Ovary (tissue), 9 donors: ENCODE measurements around the gene SLC38A3. TPM values are rescaled to one million over a fixed set of nuclear protein-coding genes. Genes with fewer than 3 reads are reported as not detected.

Experiments used
- DNase-seq, 5 donors: peaks; one replicate each; pipeline ENCODE4 v3.0.0-alpha.2; 2019 to 2020
- H3K27ac ChIP-seq, 2 donors: fragments of 200-600 bp; one replicate each; pipeline versions ENCODE4 v1.5.1 to v1.8.0; 2019 to 2022
- H3K27me3 ChIP-seq: fragments of 200-600 bp; one replicate; pipeline ENCODE4 v1.8.0; 2022
- H3K36me3 ChIP-seq: fragments of 200-600 bp; sonication (generic); one replicate; pipeline ENCODE4 v1.5.1; 2019
- H3K4me1 ChIP-seq: one replicate; pipeline ENCODE4 v1.8.1; 2013; ENCODE audit warnings: mild to moderate bottlenecking, moderate library complexity; ENCODE audit not compliant: insufficient read depth
- H3K4me3 ChIP-seq: fragments of 200-600 bp; sonication (generic); one replicate; pipeline ENCODE4 v1.5.1; 2017
- H3K9me3 ChIP-seq, 2 donors: fragments of 200-600 bp in 1 of 2; sonication (generic) in 1 of 2; one replicate each; pipeline versions ENCODE4 v1.5.1 to v1.8.1; 2013 to 2019; ENCODE audit warnings: mild to moderate bottlenecking in 1 of 2, moderate library complexity in 1 of 2
- CTCF ChIP-seq, 3 donors: fragments of 450-650 bp in 2 of 3; fragments of 200-600 bp in 1 of 3; IDR thresholded peaks; one replicate each; pipeline versions ENCODE4 v1.5.1 to v1.8.0; 2016 to 2022; ENCODE audit warnings: antibody characterized with exemption in 3 of 3, mild to moderate bottlenecking in 1 of 3
- EP300 ChIP-seq: sonication (generic); formaldehyde crosslinking; IDR thresholded peaks from one replicate; pipeline ENCODE4 v1.6.1; 2017; ENCODE audit warnings: antibody characterized with exemption
- POLR2A ChIP-seq: fragments of 450-650 bp; IDR thresholded peaks from one replicate; pipeline ENCODE4 v1.6.1; 2017; ENCODE audit warnings: antibody characterized with exemption, mild to moderate bottlenecking, moderate library complexity
- WGBS, 3 donors: extraction: QIAGEN DNeasy Blood & Tissue Kit in 1 of 3; methylation state at CpG; one replicate each; pipeline versions ENCODE4 v1.1.5 to v1.1.7; 2013 to 2017; 5-methylcytosine and 5-hydroxymethylcytosine counted together
- intact Hi-C, 4 donors: fragments of 100-400 bp; cut with DNase I; formaldehyde crosslinking; loops; one replicate each; pipeline versions ENCODE4 v1.11.0 to v1.15.1; 2022 to 2023
- polyA plus RNA-seq, 2 donors: library from polyadenylated mRNA; stranded (reverse); fragments of 200-250 nt in 1 of 2; fragments of 350-450 nt in 1 of 2; fragmentation: Illumina TruSeq in 1 of 2; extraction: RNeasy Lipid Tissue Mini Kit (QIAGEN cat#74804) in 1 of 2; gene quantifications; one replicate each; pipeline ENCODE4 v1.2.3, GENCODE V29; 2013 to 2014
- total RNA-seq, 7 donors: library from RNA; depleted of rRNA in 2 of 7; stranded (reverse); fragments of >200 nt in 2 of 7; fragmentation: NEBNext Ultra II Directional in 3 of 7; extraction: Animal tissue kit (Norgen Biotek cat#: 25700) in 3 of 7; gene quantifications; one replicate each; pipeline versions ENCODE4 v1.1.0 to v1.2.4, GENCODE V29; 2016 to 2023
- donor health status: DM: no; HTN: no; CAD: no; lungs with moderate emphysema.
- donor health status: DM: no; HTN: no; CAD: no.
- donor health status: Bipolar disorder and iron deficiency.
- donor health status: DM: yes; HTN: yes; CAD: no.
- donor health status: DM: no; HTN: no; CAD: no.
- donor health status: DM: yes; HTN: yes; CAD: no.

The SLC38A3 gene
- total and polyA plus RNA-seq, 9 donors = 1.6 to 10.9 (median 7.7) TPM

- TF ChIP-seq EP300 = no peak
- TF ChIP-seq POLR2A = no peak
- TF ChIP-seq CTCF (IDR thresholded peaks at IDR 0.05) = no peak
- intact Hi-C loops = no loop called here
- no peaks in the 10 kb centered on the region for H3K36me3 ChIP-seq
- peaks cover 12% of the 10 kb centered on the region for H3K4me1 ChIP-seq
- DNase-seq = no peak
- H3K27me3 ChIP-seq = no peaks in the 10 kb centered on the region
- H3K4me3 ChIP-seq = peak overlapping the region; percentile 69
- peak overlapping the region; percentile 71 to 80 for H3K27ac ChIP-seq
- H3K9me3 ChIP-seq = no peaks in the 10 kb centered on the region
- WGBS, 3 donors = 0% methylated on average over 13 of the region's 13 CpGs
These were observed 31.5 kb downstream of the SLC38A3 start for GRCh38 chr3:50236484-50237132.

GRCh38 chr3:50237133-50237651, 32.1 kb downstream of the SLC38A3 start:
- Histone ChIP-seq H3K27me3 (no peaks in the 10 kb centered on the region), H3K9me3 (no peaks in the 10 kb centered on the region), H3K4me1 (peaks cover 12% of the 10 kb centered on the region), H3K27ac (peak overlapping the region; percentile 71 to 80), H3K4me3 (peak overlapping the region; percentile 69), H3K36me3 (no peaks in the 10 kb centered on the region)
- intact Hi-C loops = no loop called here
- DNase-seq = peak in 1 of 5 donors; percentile 60
- TF ChIP-seq EP300 (no peak), POLR2A (no peak), CTCF (IDR thresholded peaks at IDR 0.05) (no peak)
- WGBS, 3 donors = 0 to 3% (median 1%) methylated on average over 7 of the region's 7 CpGs

- 0 to 1% (median 0%) methylated on average over 28 to 31 of the region's 31 CpGs for WGBS, 3 donors
- DNase-seq = peak; percentile 71 to 85 (median 74)
- no peaks in the 10 kb centered on the region for H3K27me3 ChIP-seq
- H3K36me3 ChIP-seq = no peaks in the 10 kb centered on the region
- intact Hi-C loops = no loop called here
- TF ChIP-seq EP300 (no peak), CTCF (IDR thresholded peaks at IDR 0.05) (no peak), POLR2A (no peak)
- peak overlapping the region; percentile 71 to 80 for H3K27ac ChIP-seq
- H3K4me3 ChIP-seq = peak overlapping the region; percentile 69
- H3K4me1 ChIP-seq = peaks cover 14% of the 10 kb centered on the region
- no peaks in the 10 kb centered on the region for H3K9me3 ChIP-seq
These were observed 32.9 kb downstream of the SLC38A3 start for GRCh38 chr3:50237754-50238548.

- H3K4me1 ChIP-seq = peaks cover 14% of the 10 kb centered on the region
- intact Hi-C loops = no loop called here
- peak overlapping the region; percentile 69 for H3K4me3 ChIP-seq
- no peaks in the 10 kb centered on the region for H3K9me3 ChIP-seq
- no peaks in the 10 kb centered on the region for H3K36me3 ChIP-seq
- no peaks in the 10 kb centered on the region for H3K27me3 ChIP-seq
- peak in 4 of 5 donors; percentile 66 to 68 (median 66) for DNase-seq
- no peak for TF ChIP-seq POLR2A
- no peak for TF ChIP-seq EP300
- no peak for TF ChIP-seq CTCF (IDR thresholded peaks at IDR 0.05)
- 59 to 68% (median 63%) methylated on average over 6 to 7 of the region's 7 CpGs for WGBS, 3 donors
- H3K27ac ChIP-seq = peak overlapping the region; percentile 71 to 80
These were observed 33.5 kb downstream of the SLC38A3 start for GRCh38 chr3:50238549-50239026.
